IMR-90 (cell line): Measurements from ENCODE around the gene EPB41L4A. TPM values are rescaled to one million over a fixed set of nuclear protein-coding genes. Genes with fewer than 3 reads are reported as not detected.

ENCODE experiments used
- ATAC-seq: fragments of 200-7000 bp; cut with Tn5 transposase; 2 replicates; pipeline ENCODE4 v1.9.1; 2020; ENCODE audit warnings: low read depth, mild to moderate bottlenecking, moderate library complexity
- BruUV-seq: library from RNA; stranded (reverse); fragments of 400-500 nt; replicated peaks from 2 replicates; lab custom pipeline; 2021; lab: Mats Ljungman, UMichigan
- CTCF ChIA-PET: fragments of 300-600 bp; formaldehyde crosslinking; extraction: SDS; loops from one replicate; lab custom pipeline; 2021; ENCODE audit warnings: antibody characterized with exemption; lab: Yijun Ruan, JAX
- POLR2A ChIA-PET: fragments of 300-600 bp; sonication (Branson Sonifier 250); formaldehyde crosslinking; loops from one replicate; lab custom pipeline; 2022; ENCODE audit warnings: antibody characterized with exemption; ENCODE audit not compliant: unreplicated experiment; lab: Charles Lee
- DNase-seq: peaks from one replicate; pipeline ENCODE4 v3.0.0; 2013
- H2AFZ ChIP-seq: replicated peaks from 2 replicates; pipeline ENCODE3; 2013; ENCODE audit warnings: low read length, mild to moderate bottlenecking; ENCODE audit not compliant: poor library complexity
- H2AK5ac ChIP-seq: 2 replicates; pipeline ENCODE4 v1.6.1; 2013; ENCODE audit warnings: low read depth, low read length, inconsistent platforms
- H2AK9ac ChIP-seq: replicated peaks from 2 replicates; pipeline ENCODE3; 2013; ENCODE audit warnings: mild to moderate bottlenecking, low read depth, low read length, moderate library complexity; ENCODE audit not compliant: poor library complexity
- H2BK120ac ChIP-seq: 2 replicates; pipeline ENCODE4 v1.6.1; 2013; ENCODE audit warnings: low read depth, low read length, inconsistent platforms
- H2BK15ac ChIP-seq: 3 replicates; pipeline ENCODE4 v1.6.1; 2013; ENCODE audit warnings: low read depth, low read length, inconsistent platforms
- H2BK20ac ChIP-seq: 2 replicates; pipeline ENCODE4 v1.6.1; 2013; ENCODE audit warnings: low read depth, mild to moderate bottlenecking, inconsistent platforms, low read length, moderate library complexity
- H2BK5ac ChIP-seq: 2 replicates; pipeline ENCODE4 v1.6.1; 2013; ENCODE audit warnings: mild to moderate bottlenecking, low read depth, low read length, inconsistent platforms; ENCODE audit not compliant: poor library complexity, severe bottlenecking
- H3K14ac ChIP-seq: replicated peaks from 2 replicates; pipeline ENCODE4 v1.6.1; 2013; ENCODE audit warnings: low read depth, low read length, inconsistent platforms
- H3K18ac ChIP-seq: 2 replicates; pipeline ENCODE4 v1.6.1; 2013; ENCODE audit warnings: low read depth, low read length, control low read depth
- H3K23ac ChIP-seq: 2 replicates; pipeline ENCODE4 v1.6.1; 2013; ENCODE audit warnings: low read depth, low read length, inconsistent platforms
- H3K27ac ChIP-seq: 2 replicates; pipeline ENCODE4 v1.5.1; 2013; ENCODE audit warnings: mild to moderate bottlenecking, control low read depth, low read length; ENCODE audit not compliant: insufficient read depth
- H3K27me3 ChIP-seq: 2 replicates; pipeline ENCODE4 v1.6.1; 2013; ENCODE audit warnings: low read length; ENCODE audit not compliant: control insufficient read depth, insufficient read depth
- H3K36me3 ChIP-seq: 2 replicates; pipeline ENCODE4 v1.6.1; 2013; ENCODE audit warnings: low read length, mixed read lengths; ENCODE audit not compliant: control insufficient read depth, insufficient read depth
- H3K4ac ChIP-seq: 2 replicates; pipeline ENCODE4 v1.6.1; 2013; ENCODE audit warnings: low read depth, low read length, inconsistent platforms
- H3K4me1 ChIP-seq: 2 replicates; pipeline ENCODE4 v1.6.1; 2013; ENCODE audit warnings: low read length, mixed read lengths; ENCODE audit not compliant: control insufficient read depth, insufficient read depth
- H3K4me2 ChIP-seq: 2 replicates; pipeline ENCODE4 v1.6.1; 2013; ENCODE audit warnings: low read depth, mild to moderate bottlenecking, control low read depth, low read length, moderate library complexity
- H3K4me3 ChIP-seq: 2 replicates; pipeline ENCODE4 v1.5.1; 2013; ENCODE audit warnings: low read depth, mild to moderate bottlenecking, control low read depth, low read length, moderate library complexity; ENCODE audit not compliant: insufficient read depth
- H3K56ac ChIP-seq: 2 replicates; pipeline ENCODE4 v1.6.1; 2013; ENCODE audit warnings: low read length, inconsistent platforms; ENCODE audit not compliant: insufficient read depth; ENCODE audit errors: extremely low read depth
- H3K79me1 ChIP-seq, 2 experiments: 2 replicates each; pipeline ENCODE4 v1.6.1; 2013; ENCODE audit warnings: low read length in 2 of 2, inconsistent platforms in 1 of 2, low read depth in 1 of 2
- H3K9ac ChIP-seq: 2 replicates; pipeline ENCODE4 v1.6.1; 2013; ENCODE audit warnings: low read depth, low read length, control low read depth
- H3K9me1 ChIP-seq: 2 replicates; pipeline ENCODE4 v1.6.1; 2013; ENCODE audit warnings: low read length, inconsistent platforms; ENCODE audit not compliant: insufficient read depth
- H3K9me3 ChIP-seq: 2 replicates; pipeline ENCODE4 v1.6.1; 2013; ENCODE audit warnings: low read length; ENCODE audit not compliant: control insufficient read depth, insufficient read depth
- H4K20me1 ChIP-seq: 2 replicates; pipeline ENCODE4 v1.6.1; 2013; ENCODE audit warnings: low read length, inconsistent platforms; ENCODE audit not compliant: insufficient read depth
- H4K5ac ChIP-seq: 2 replicates; pipeline ENCODE4 v1.6.1; 2013; ENCODE audit warnings: mild to moderate bottlenecking, low read depth, low read length, control low read depth
- H4K8ac ChIP-seq, 2 experiments: 2 replicates each; pipeline ENCODE4 v1.6.1; 2013; ENCODE audit warnings: low read depth in 2 of 2, low read length in 2 of 2, control low read depth in 1 of 2, inconsistent platforms in 1 of 2
- H4K91ac ChIP-seq: 2 replicates; pipeline ENCODE4 v1.6.1; 2013; ENCODE audit warnings: low read depth, low read length, inconsistent platforms; ENCODE audit not compliant: insufficient read depth
- BHLHE40 ChIP-seq: fragments of 150-350 bp; IDR thresholded peaks from 2 replicates; pipeline ENCODE4 v1.6.1; 2016; ENCODE audit warnings: mild to moderate bottlenecking, low read depth, low read length
- CEBPB ChIP-seq: IDR thresholded peaks from 2 replicates; pipeline ENCODE4 v1.6.1; 2012; ENCODE audit warnings: low read depth, low read length, improper control_type of control experiment
- CHD1 ChIP-seq: IDR thresholded peaks from 2 replicates; pipeline ENCODE4 v1.6.1; 2012; ENCODE audit warnings: low read depth, low read length, improper control_type of control experiment
- ELK1 ChIP-seq: fragments of 150-350 bp; IDR thresholded peaks from 2 replicates; pipeline ENCODE4 v1.6.1; 2016; ENCODE audit warnings: low read depth, mild to moderate bottlenecking, low read length, moderate library complexity, borderline replicate concordance
- FOS ChIP-seq: fragments of 150-350 bp; IDR thresholded peaks from 2 replicates; pipeline ENCODE4 v1.6.1; 2016; ENCODE audit warnings: low read depth, low read length
- NFE2L2 ChIP-seq: fragments of 150-350 bp; IDR thresholded peaks from 2 replicates; pipeline ENCODE4 v1.6.1; 2016; ENCODE audit warnings: low read depth, mild to moderate bottlenecking, low read length
- POLR2A ChIP-seq: IDR thresholded peaks from 2 replicates; pipeline ENCODE4 v1.6.1; 2012; ENCODE audit warnings: mild to moderate bottlenecking, low read depth, low read length
- RAD21 ChIP-seq: IDR thresholded peaks from 2 replicates; pipeline ENCODE4 v1.6.1; 2012; ENCODE audit warnings: low read length, improper control_type of control experiment
- WGBS, 2 experiments: methylation state at CpG; one replicate each; pipeline versions ENCODE4 v1.1.5 to v1.1.7; 2013; ENCODE audit warnings: missing lambda C conversion rate in 2 of 2; ENCODE audit not compliant: insufficient read length in 1 of 2; ENCODE audit errors: extremely low coverage in 2 of 2; 5-methylcytosine and 5-hydroxymethylcytosine counted together
- dilution Hi-C: fragments of 300-500 bp; cut with HindIII; formaldehyde crosslinking; loops from one replicate; pipeline ENCODE4 v1.14.3; 2018; ENCODE audit warnings: low sequenced_read_pairs; ENCODE audit not compliant: unreplicated experiment
- in situ Hi-C: fragments of 300-500 bp; cut with MboI; formaldehyde crosslinking; loops from 3 replicates; pipeline ENCODE4 v1.14.3; 2019; ENCODE audit warnings: low sequenced_read_pairs, inconsistent platforms, mixed read lengths
- intact Hi-C: fragments of 100-400 bp; cut with micrococcal nuclease; formaldehyde crosslinking; loops from 2 replicates; pipeline ENCODE4 v1.10.0; 2022
- polyA plus RNA-seq, 3 experiments: library from polyadenylated mRNA; depleted of rRNA; stranded (reverse); fragments of >200 nt; gene quantifications; 2 replicates each; pipeline ENCODE4 v1.2.3, GENCODE V29; 2012; ENCODE audit warnings: low replicate concordance in 1 of 3
- total RNA-seq: library from RNA; depleted of rRNA; stranded (reverse); fragments of >200 nt; gene quantifications from 2 replicates; pipeline ENCODE4 v1.2.3, GENCODE V29; 2012

The EPB41L4A gene
- total and polyA plus RNA-seq, 2 of the 4 experiments (the other 2 are of a cell fraction) = under 0.01 to 0.02 TPM

- H3K9me1 ChIP-seq = no peaks in the 10 kb centered on the region
- no peaks in the 10 kb centered on the region for H3K4me1 ChIP-seq
- no peak overlapping the region for H2BK15ac ChIP-seq
- DNase-seq = no peak
- no peak overlapping the region for H3K14ac ChIP-seq
- no peak overlapping the region for H2AK5ac ChIP-seq
- H4K5ac ChIP-seq = no peak overlapping the region
- no peak overlapping the region for H2AFZ ChIP-seq
- WGBS, 2 experiments = no CpG with 5 or more reads among the region's 3 CpGs
- in situ Hi-C loops (no loop called here), intact Hi-C loops (no loop called here), dilution Hi-C loops (no loop called here)
- no peak overlapping the region for H3K4ac ChIP-seq
- ATAC-seq = no peak
- no peaks in the 10 kb centered on the region for H4K20me1 ChIP-seq
- no peak overlapping the region for H2AK9ac ChIP-seq
- H2BK5ac ChIP-seq = no peak overlapping the region
- no peaks in the 10 kb centered on the region for H3K36me3 ChIP-seq
- H3K27ac ChIP-seq = no peak overlapping the region
- H3K9me3 ChIP-seq = peaks cover 6% of the 10 kb centered on the region
- H2BK120ac ChIP-seq = no peak overlapping the region
- H3K9ac ChIP-seq = no peak overlapping the region
- ChIA-PET POLR2A (no interaction called here), CTCF (interaction anchor here (1.0 kb wide), 1 partner anchor 22 kb away, joined by 3 read pairs; no protein-coding TSS in a partner anchor)
- H3K79me1 ChIP-seq = no peaks in the 10 kb centered on the region
- H4K91ac ChIP-seq = no peak overlapping the region
- H3K56ac ChIP-seq = no peak overlapping the region
- H3K18ac ChIP-seq = no peak overlapping the region
- H2BK20ac ChIP-seq = no peak overlapping the region
- H4K8ac ChIP-seq = no peak overlapping the region
- H3K27me3 ChIP-seq = no peaks in the 10 kb centered on the region
- no peak overlapping the region for H3K4me2 ChIP-seq
- BruUV-seq = no TSS peak
- H3K4me3 ChIP-seq = no peak overlapping the region
- TF ChIP-seq CHD1 (no peak), FOS (no peak), NFE2L2 (no peak), BHLHE40 (no peak), CEBPB (no peak), POLR2A (no peak), ELK1 (no peak), RAD21 (no peak)
- no peak overlapping the region for H3K23ac ChIP-seq
Observed at GRCh38 chr5:112119508-112119907, 299.6 kb downstream of the EPB41L4A start.
